Fibroblast of gingiva (primary cell): ENCODE results near the gene GBP3.
A peak's percentile ranks its signal among the peaks of the same experiment; 100 is the strongest.
"Not testable (repeated sequence)": the region's sequence is repeated elsewhere in the genome, so short reads cannot be mapped to it uniquely, and the experiment has no call there.

Source experiments
- DNase-seq: peaks from one replicate; pipeline ENCODE4 v3.0.0-alpha.2; 2011; ENCODE audit warnings: low read depth

The GBP3 gene

DNA sequence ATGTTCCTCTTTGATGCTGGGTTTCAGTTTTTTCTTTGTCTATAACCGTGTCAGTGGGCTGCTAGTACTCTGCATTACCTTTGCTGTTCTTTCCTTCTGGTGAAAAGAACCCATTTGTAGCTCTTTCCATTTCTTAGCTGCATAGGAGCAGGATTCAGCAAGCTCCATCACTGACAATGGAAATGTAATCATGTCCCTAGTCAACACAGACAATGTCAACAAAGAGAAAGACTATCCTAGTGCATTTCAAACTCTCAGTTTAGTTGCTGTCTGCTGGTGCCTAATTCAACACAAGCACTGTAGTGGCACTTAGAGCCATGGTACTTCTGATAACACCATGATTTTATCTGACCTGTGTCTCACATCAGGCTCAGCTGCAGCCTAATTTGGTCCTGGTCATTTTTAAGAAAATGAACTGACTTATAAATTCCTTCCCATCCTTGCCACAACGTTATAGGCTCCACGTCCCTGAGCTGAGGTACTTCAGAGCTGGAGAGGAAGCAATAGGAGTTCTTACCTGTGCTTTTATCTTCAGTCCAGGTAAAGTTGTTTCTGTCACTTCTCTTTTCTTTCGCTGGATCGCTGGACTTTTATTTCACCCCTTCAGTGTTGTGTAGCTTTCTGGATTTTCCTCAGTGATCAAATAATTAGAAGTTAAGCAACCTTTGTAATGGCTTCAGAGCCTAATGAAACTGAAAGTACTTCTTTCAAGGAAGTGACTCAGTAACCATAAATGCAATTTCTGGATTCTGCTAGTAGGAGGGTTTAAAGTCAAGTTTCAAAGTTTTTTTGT lies at the start of gene GBP3:
Gene GBP3, minus strand, starts transcription at position 700 of the 793 bp plus-strand sequence. CDS start 2,145 bp downstream, outside the sequence.
- DNase-seq: peak; percentile 66

DNA sequence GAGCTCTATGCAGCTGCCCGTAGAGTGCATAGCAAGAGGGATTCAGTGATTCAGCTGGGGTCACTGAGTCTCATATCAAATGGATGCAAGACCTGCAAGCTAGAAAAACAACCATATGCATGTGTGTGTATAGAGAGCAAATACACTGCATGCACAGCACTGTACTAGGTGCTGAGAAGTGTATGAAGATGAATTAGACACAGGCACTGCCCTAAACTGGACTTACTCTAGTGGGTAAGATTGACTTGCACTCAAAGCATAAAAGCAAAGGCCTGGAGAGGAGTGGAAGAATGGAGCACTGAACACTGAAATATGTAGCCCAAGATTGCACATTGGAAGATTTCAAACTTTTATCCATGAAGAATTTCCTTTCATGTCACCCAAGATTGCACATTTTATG lies 47.8 kb upstream of the GBP3 start:
- no peak for DNase-seq

DNA sequence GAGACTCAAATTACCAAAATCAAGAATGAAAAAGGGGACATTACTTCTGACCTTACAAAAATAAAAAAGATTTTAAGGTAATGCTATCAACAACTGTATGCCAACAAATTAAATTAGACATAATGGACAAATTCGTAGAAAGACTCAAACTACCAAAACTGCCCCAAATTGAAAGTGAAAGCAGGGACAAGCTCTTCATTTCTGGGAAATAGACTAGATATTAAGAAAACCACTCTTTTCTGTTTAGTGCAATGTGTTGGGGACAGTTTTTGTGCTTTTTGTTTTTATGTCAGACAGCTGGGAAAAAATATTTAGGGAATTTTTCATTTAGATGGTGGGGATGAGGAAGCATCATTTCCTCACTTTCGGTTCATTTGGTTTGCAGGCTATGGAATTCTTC lies 47.3 kb upstream of the GBP3 start:
- DNase-seq: no peak

DNA sequence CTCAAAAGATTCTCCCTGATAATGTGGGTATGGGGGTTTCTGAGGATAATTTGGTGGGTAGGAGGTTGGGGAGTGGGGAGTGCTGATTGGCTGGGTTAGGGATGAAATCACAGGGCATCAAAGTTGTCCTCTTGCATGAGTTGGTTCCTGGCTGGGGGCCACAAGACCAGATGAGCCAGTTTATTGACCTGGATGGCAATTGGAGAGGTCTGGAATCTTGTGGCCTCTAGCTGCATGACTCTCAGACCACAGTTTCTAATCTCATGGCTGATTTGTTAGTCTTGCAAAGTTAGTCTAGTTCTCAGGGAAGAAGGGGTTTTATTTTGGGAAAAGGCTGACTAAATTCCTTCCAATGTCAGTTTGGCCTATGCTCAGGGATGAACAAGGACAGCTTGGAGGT lies 45.6 kb upstream of the GBP3 start:
- no peak for DNase-seq

- peak; percentile 87 for DNase-seq
Measured at GRCh38 chr1:89065079-89065868, 42.6 kb upstream of the GBP3 start, which contains the start of gene GBP1. Gene GBP1, minus strand, starts transcription at chr1:89065208. Its CDS starts 1,974 bp downstream, at chr1:89063234.

DNA sequence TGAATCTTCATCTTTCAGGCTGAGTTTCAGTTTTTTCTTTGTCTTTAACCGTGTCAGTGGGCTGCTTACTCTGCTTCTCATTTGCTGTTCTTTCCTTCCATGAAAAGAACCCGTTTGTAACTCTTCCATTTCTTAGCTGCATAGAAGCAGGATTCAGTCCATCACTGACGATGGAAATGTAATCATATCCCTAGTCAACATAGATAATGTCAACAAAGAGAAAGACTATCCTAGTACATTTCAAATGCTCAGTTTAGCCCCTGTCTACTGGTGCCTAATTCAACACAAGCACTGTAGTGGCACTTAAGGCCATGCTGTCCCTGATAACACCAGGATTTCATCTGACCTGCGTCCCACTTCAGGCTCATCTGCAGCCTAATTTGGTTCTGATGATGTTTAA lies 42.0 kb upstream of the GBP3 start:
- peak; percentile 6 for DNase-seq

- DNase-seq: no peak
Measured at GRCh38 chr1:89063094-89063493, 40.4 kb upstream of the GBP3 start.

DNA sequence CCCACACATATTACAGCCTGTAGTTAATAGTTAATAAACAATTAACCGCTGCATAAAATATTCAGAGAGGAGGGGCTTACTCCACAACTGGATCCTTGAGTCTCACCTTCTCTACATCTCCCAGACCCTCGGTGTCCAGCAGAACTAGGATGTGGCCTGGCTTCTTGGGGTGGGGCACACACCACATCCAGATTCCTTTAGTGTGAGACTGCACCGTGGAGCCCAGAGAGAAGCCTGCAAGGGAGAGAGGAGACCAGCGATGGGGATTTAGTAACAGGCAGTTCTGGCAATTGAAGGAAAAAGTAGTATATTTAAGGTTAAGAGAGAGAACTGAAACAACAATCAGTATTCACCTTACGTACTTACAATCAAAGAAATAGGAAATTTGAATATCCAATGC lies 37.4 kb upstream of the GBP3 start:
- DNase-seq: no peak

DNA sequence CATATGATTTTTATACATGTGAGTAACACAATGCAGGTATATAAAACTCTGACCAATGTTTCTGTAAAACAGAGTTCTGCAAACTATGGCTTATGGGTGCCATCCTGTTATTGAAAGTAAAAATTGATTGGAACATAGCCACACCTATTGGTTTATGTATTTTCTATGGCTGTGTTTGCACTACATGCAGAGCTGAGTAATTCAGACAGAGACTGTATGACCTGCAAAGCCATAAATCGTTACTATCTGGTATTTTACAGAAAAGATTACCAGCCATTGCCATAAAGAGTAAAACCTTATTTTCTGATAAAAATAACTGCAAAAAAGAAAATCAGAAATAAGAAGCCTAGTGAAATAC lies 29.3 kb upstream of the GBP3 start:
- no peak for DNase-seq

DNA sequence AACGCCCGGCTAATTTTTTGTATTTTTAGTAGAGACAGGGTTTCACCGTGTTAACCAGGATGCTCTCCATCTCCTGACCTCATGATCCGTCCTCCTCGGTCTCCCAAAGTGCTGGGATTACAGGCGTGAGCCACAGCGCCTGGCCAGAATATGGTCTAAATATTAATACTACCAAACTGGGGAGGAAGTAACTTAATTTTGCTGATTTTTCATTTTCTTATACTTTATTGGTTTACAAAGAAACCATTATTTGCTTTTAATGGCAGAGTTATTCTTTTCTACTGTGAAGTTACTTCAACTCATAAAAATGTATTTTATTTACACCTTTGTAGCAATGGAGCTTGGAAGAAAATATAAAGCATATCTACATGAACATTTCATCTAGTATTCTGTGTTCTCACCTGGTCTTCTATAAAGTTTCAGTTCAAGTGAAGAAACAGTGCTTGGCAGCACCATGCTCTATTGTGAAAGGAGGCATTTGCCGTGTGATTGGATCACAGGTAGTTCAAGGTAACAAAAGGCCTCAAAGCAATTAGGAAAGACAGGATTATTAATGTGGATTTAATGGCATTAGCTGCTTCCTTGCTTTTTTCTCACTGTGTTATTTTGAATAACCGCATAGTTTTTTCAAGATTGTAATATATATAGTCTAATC lies 28.8 kb upstream of the GBP3 start:
- no peak for DNase-seq

GRCh38 chr1:89050649-89051033 lies 28.0 kb upstream of the GBP3 start:
- DNase-seq: no peak

DNA sequence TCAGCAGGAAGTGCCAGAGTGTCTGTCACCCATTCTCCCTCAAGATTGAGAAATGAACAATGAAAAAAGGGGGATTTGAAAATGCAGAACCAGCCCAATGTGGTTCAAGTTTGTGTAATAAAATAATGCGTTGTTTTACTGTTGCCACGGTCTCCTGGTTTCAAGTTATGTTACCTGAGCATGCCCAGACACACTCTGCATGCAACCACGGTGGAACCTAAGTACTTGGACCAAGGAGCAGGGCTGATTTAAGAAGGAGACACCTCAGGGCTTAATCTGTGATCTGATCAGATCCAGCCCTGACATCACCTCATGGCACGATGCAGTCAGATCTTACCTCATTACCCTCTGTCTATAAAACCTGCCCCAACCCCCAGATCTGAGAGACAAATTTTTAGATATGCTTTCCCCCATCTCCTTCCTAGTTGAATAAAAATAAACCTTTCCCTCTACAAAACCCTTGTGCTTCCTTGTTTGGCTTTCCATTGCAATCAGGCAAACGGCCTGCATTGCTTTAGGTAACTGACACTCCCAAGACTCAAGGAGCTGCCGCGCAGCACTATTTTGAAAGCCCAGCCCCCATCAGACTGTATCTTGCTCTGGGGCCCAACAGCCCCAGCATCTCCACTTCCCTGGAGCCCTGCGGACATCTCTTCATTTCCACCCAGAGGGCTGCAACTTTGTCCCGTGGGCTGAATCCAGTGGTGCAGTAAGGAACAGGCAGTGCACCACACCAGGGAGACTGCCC lies 27.4 kb upstream of the GBP3 start:
- not testable (repeated sequence) for DNase-seq

- DNase-seq: not testable (repeated sequence)
Measured at GRCh38 chr1:89049187-89049586, 26.5 kb upstream of the GBP3 start.

DNA sequence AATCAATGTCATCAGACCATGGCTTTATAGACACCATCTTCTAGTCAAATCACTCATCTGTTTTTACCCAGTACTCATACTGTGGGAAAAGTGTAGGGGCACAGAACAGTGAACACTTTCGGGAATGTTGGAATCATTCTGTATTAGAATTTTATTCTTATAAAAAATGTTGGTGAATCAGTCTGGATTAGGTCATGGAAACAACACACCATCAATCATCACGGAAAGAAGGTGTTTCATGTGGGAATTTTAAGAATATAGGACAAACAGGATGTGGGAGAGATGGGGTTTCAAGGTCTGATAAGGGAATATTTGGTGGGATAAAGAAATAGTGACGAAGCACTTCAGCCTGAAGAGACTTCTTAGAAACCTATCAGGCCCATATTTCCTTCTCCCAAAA lies 25.1 kb upstream of the GBP3 start:
- no peak for DNase-seq

- not testable (repeated sequence) for DNase-seq
Measured at GRCh38 chr1:89046318-89047183, 23.9 kb upstream of the GBP3 start.

DNA sequence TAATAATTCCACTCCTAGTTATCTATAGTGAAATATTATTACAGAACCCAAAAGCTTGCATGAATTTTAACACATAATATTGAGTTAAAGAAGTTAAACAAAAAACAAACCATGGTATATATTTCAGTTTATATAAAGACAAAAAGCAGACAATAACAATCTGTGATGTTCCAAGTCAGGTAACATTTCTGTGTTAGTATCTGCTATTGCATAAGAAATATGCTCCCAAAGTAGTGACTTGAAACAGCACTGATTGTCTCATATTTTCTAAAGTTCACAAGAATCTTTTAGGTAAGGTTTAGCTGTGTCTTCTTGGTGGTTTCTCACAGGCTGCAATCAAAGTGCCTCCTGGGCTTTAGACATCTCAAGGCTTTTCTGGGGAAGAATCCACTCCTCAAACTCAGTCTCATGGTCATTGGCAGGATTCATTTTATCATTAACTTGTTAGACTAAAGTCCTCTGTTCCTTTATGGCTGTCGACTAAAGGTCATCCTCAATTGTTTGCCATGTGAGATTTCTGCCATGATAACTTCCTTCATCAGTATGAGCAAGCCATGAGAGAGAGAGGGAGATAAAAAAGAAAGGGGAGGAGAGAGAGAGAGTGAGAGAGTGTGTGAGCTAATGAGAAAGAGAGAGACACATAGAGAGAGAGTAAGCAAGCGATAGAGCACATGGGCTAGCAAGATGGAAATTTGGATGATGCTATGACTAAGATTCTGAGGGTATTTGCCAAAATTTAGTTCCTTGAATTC lies 22.5 kb upstream of the GBP3 start:
- DNase-seq: no peak

DNA sequence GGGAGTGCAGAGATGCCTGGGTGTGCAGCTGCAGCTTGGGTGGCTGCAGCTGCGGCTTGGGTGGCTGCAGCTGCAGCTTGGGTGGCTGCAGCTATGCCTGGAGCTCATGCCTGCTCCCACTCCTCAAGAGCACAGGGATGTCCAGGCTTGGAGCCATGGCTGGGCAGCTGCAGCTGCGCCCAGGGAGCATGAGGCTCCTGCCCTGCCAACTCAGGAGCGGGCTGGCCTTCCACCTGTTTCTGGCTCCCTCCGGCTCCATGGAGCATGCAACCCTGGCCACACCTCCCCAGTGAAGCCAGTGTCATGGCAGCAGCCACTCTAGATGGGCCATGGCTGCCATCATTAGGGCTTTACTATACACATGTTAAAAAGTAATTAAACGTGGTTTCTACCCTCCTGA lies 21.3 kb upstream of the GBP3 start:
- DNase-seq: no peak

GRCh38 chr1:89042491-89042890 lies 19.8 kb upstream of the GBP3 start:
- no peak for DNase-seq

DNA sequence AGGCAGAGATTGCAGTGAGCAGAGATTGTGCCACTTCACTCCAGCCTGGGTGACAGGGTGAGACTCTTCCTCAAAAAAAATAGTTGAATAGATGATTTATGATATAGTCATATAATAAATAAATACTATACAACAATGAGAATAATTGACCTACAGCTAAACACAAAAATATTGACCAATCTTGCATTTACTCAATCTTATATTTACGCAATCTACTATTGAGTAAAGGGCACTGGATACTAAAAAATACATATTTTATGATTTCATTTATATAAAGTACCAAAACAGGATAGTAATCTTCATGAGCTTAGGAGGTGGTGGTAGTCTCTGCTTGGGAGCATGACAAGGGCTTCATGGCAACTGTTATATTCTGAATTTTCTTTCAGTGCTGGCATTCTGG lies 19.1 kb upstream of the GBP3 start:
- DNase-seq: no peak

GRCh38 chr1:89041119-89041641 lies 18.5 kb upstream of the GBP3 start:
- peak; percentile 40 for DNase-seq
